ENCODE results near the gene C2orf76. TPM values are rescaled to one million over a fixed set of nuclear protein-coding genes. Genes with fewer than 3 reads are reported as not detected.
"Not testable (repeated sequence)": the region's sequence is repeated elsewhere in the genome, so short reads cannot be mapped to it uniquely, and the experiment has no call there.

C2orf76 gene
- polyA plus RNA-seq = 19.5 TPM

GRCh38 chr2:119366649-119367471 lies at the start of gene C2orf76, which contains the start of gene DBI:
Gene C2orf76, minus strand, starts transcription at chr2:119366834. Its CDS starts 26,875 bp downstream, at chr2:119339959.
Gene DBI, plus strand, starts transcription at chr2:119366977. Its CDS starts 75 bp downstream, at chr2:119367052.
- peak within 1 kb of the TSS; percentile 89 to 99 (median 97) for H3K4me3 Mint-ChIP-seq
- H3K4me1 Mint-ChIP-seq = peaks cover 23 to 34% (median 24%) of the 10 kb centered on the region in 3 donors
- peaks cover 3% of the 10 kb centered on the region for H3K36me3 Mint-ChIP-seq
- H3K9me3 Mint-ChIP-seq = no peaks in the 10 kb centered on the region
- no peaks in the 10 kb centered on the region for H3K27me3 Mint-ChIP-seq
- H3K27ac Mint-ChIP-seq = peak within 1 kb of the TSS; percentile 73 to 95 (median 74)

- no peak overlapping the region for H3K27ac Mint-ChIP-seq
Observed at GRCh38 chr2:119415630-119416029, 49.0 kb upstream of the C2orf76 start.

GRCh38 chr2:119414894-119415293 lies 48.3 kb upstream of the C2orf76 start:
- H3K9me3 Mint-ChIP-seq = no peaks in the 10 kb centered on the region
- H3K27me3 Mint-ChIP-seq = peaks cover 14% of the 10 kb centered on the region
- H3K4me3 Mint-ChIP-seq = peak overlapping the region in 1 of 4 donors; percentile 37
- no peaks in the 10 kb centered on the region for H3K36me3 Mint-ChIP-seq
- peaks cover 4 to 21% (median 5%) of the 10 kb centered on the region in 3 donors for H3K4me1 Mint-ChIP-seq
- H3K27ac Mint-ChIP-seq = peak overlapping the region in 1 of 3 donors; percentile 54

More at GRCh38 chr2:119415630-119416029, 49.0 kb upstream of the C2orf76 start:
- no peaks in the 10 kb centered on the region for H3K9me3 Mint-ChIP-seq
- H3K36me3 Mint-ChIP-seq = no peaks in the 10 kb centered on the region
- peaks cover 3 to 19% (median 5%) of the 10 kb centered on the region in 3 donors for H3K4me1 Mint-ChIP-seq
- H3K27me3 Mint-ChIP-seq = peaks cover 17% of the 10 kb centered on the region
- H3K4me3 Mint-ChIP-seq = no peak overlapping the region

- Mint-ChIP-seq H3K27ac (no peak overlapping the region), H3K9me3 (peaks cover 0 to 3% (median 0%) of the 10 kb centered on the region in 3 donors), H3K27me3 (peaks cover 13% of the 10 kb centered on the region), H3K4me3 (no peak overlapping the region), H3K4me1 (peaks cover 0 to 6% (median 4%) of the 10 kb centered on the region in 3 donors), H3K36me3 (no peaks in the 10 kb centered on the region)
Observed at GRCh38 chr2:119409506-119409905, 42.9 kb upstream of the C2orf76 start.

GRCh38 chr2:119408221-119408619 lies 41.6 kb upstream of the C2orf76 start:
- H3K4me3 Mint-ChIP-seq = no peak overlapping the region
- H3K27ac Mint-ChIP-seq = no peak overlapping the region
- H3K36me3 Mint-ChIP-seq = no peaks in the 10 kb centered on the region
- peaks cover 0 to 3% (median 0%) of the 10 kb centered on the region in 3 donors for H3K9me3 Mint-ChIP-seq
- peaks cover 13% of the 10 kb centered on the region for H3K27me3 Mint-ChIP-seq
- H3K4me1 Mint-ChIP-seq = peaks cover 0 to 4% (median 3%) of the 10 kb centered on the region in 3 donors

GRCh38 chr2:119407430-119408220 lies 41.0 kb upstream of the C2orf76 start:
- Mint-ChIP-seq H3K4me1 (peaks cover 0 to 4% (median 3%) of the 10 kb centered on the region in 3 donors), H3K27me3 (peaks cover 13% of the 10 kb centered on the region), H3K9me3 (peaks cover 0 to 3% (median 0%) of the 10 kb centered on the region in 3 donors), H3K27ac (no peak overlapping the region), H3K4me3 (no peak overlapping the region), H3K36me3 (no peaks in the 10 kb centered on the region)

- H3K27me3 Mint-ChIP-seq = peaks cover 8% of the 10 kb centered on the region
- no peak overlapping the region for H3K27ac Mint-ChIP-seq
- H3K9me3 Mint-ChIP-seq = peaks cover 0 to 3% (median 0%) of the 10 kb centered on the region in 3 donors
- no peak overlapping the region for H3K4me3 Mint-ChIP-seq
- no peaks in the 10 kb centered on the region for H3K36me3 Mint-ChIP-seq
- peaks cover 0 to 4% (median 3%) of the 10 kb centered on the region in 3 donors for H3K4me1 Mint-ChIP-seq
Observed at GRCh38 chr2:119405151-119405550, 38.5 kb upstream of the C2orf76 start.

GRCh38 chr2:119403618-119404017 lies 37.0 kb upstream of the C2orf76 start:
- not testable (repeated sequence) for H3K4me1 Mint-ChIP-seq, H3K27me3 Mint-ChIP-seq, H3K4me3 Mint-ChIP-seq, H3K9me3 Mint-ChIP-seq, H3K36me3 Mint-ChIP-seq, H3K27ac Mint-ChIP-seq

GRCh38 chr2:119402645-119403560 lies 36.3 kb upstream of the C2orf76 start:
- peaks cover 0 to 1% (median 0%) of the 10 kb centered on the region in 3 donors for H3K4me1 Mint-ChIP-seq
- H3K4me3 Mint-ChIP-seq = no peak overlapping the region
- H3K9me3 Mint-ChIP-seq = peaks cover 0 to 3% (median 0%) of the 10 kb centered on the region in 3 donors
- H3K27ac Mint-ChIP-seq = no peak overlapping the region
- H3K36me3 Mint-ChIP-seq = peaks cover 1% of the 10 kb centered on the region
- H3K27me3 Mint-ChIP-seq = peaks cover 8% of the 10 kb centered on the region

- H3K36me3 Mint-ChIP-seq = peaks cover 1% of the 10 kb centered on the region
- H3K4me1 Mint-ChIP-seq = peaks cover 0 to 1% (median 0%) of the 10 kb centered on the region in 3 donors
- no peak overlapping the region for H3K27ac Mint-ChIP-seq
- peaks cover 0 to 3% (median 0%) of the 10 kb centered on the region in 3 donors for H3K9me3 Mint-ChIP-seq
- H3K4me3 Mint-ChIP-seq = no peak overlapping the region
- H3K27me3 Mint-ChIP-seq = peaks cover 8% of the 10 kb centered on the region
Observed at GRCh38 chr2:119402106-119402505, 35.5 kb upstream of the C2orf76 start.

GRCh38 chr2:119397196-119397595 lies 30.6 kb upstream of the C2orf76 start:
- H3K4me3 Mint-ChIP-seq = no peak overlapping the region
- H3K4me1 Mint-ChIP-seq = peaks cover 0 to 1% (median 0%) of the 10 kb centered on the region in 3 donors
- H3K36me3 Mint-ChIP-seq = peaks cover 1% of the 10 kb centered on the region
- H3K27ac Mint-ChIP-seq = no peak overlapping the region
- H3K27me3 Mint-ChIP-seq = peaks cover 8% of the 10 kb centered on the region
- no peaks in the 10 kb centered on the region for H3K9me3 Mint-ChIP-seq

GRCh38 chr2:119393971-119394748 lies 27.5 kb upstream of the C2orf76 start:
- no peak overlapping the region for H3K4me3 Mint-ChIP-seq

GRCh38 chr2:119389615-119390306 lies 23.1 kb upstream of the C2orf76 start:
- peaks cover 7% of the 10 kb centered on the region for H3K27me3 Mint-ChIP-seq
- H3K27ac Mint-ChIP-seq = no peak overlapping the region
- H3K9me3 Mint-ChIP-seq = no peaks in the 10 kb centered on the region
- peaks cover 0 to 8% (median 5%) of the 10 kb centered on the region in 3 donors for H3K4me1 Mint-ChIP-seq
- peaks cover 2% of the 10 kb centered on the region for H3K36me3 Mint-ChIP-seq
- peak overlapping the region in 1 of 4 donors; percentile 43 for H3K4me3 Mint-ChIP-seq

More at GRCh38 chr2:119393971-119394748, 27.5 kb upstream of the C2orf76 start:
- H3K36me3 Mint-ChIP-seq = no peaks in the 10 kb centered on the region
- H3K9me3 Mint-ChIP-seq = no peaks in the 10 kb centered on the region
- H3K27me3 Mint-ChIP-seq = peaks cover 7% of the 10 kb centered on the region
- peaks cover 0 to 1% (median 0%) of the 10 kb centered on the region in 3 donors for H3K4me1 Mint-ChIP-seq
- no peak overlapping the region for H3K27ac Mint-ChIP-seq

Data from IgD-negative memory B cell (primary cell).